ENCODE data around the gene INPP4B.

The INPP4B gene

GRCh38 chr4:142846108-142846728, at the start of gene INPP4B:
Gene INPP4B, minus strand, starts transcription at chr4:142846301.
- H3K27me3 ChIP-seq (ENCODE audit: control insufficient read depth, insufficient read depth, low read length) = no peaks in the 10 kb centered on the region
- no peak within 1 kb of the TSS for H3K9ac ChIP-seq
- no peaks in the 10 kb centered on the region for H3K4me1 ChIP-seq

GRCh38 chr4:142893012-142893411, 46.9 kb upstream of the INPP4B start:
- H2AFZ ChIP-seq = no peak overlapping the region
- no peak for TF ChIP-seq CTCF (IDR thresholded peaks at IDR 0.05)
- no peak overlapping the region for H3K27ac ChIP-seq
- H3K79me2 ChIP-seq = no peaks in the 10 kb centered on the region
- H3K9ac ChIP-seq = no peak overlapping the region
- H3K27me3 ChIP-seq (ENCODE audit: control insufficient read depth, insufficient read depth, low read length) = no peaks in the 10 kb centered on the region
- no peaks in the 10 kb centered on the region for H3K4me1 ChIP-seq
- H3K4me2 ChIP-seq (ENCODE audit: low read length) = no peak overlapping the region
- H3K9me3 ChIP-seq (ENCODE audit: control insufficient read depth, low read length) = no peaks in the 10 kb centered on the region
- no peaks in the 10 kb centered on the region for H3K36me3 ChIP-seq (ENCODE audit: control insufficient read depth, insufficient read depth, low read length)
- no peak overlapping the region for H3K4me3 ChIP-seq (ENCODE audit: low read depth, low read length)

More at GRCh38 chr4:142846108-142846728, at the start of gene INPP4B:
- Histone ChIP-seq H3K9me3 (ENCODE audit: control insufficient read depth, low read length) (no peaks in the 10 kb centered on the region), H3K79me2 (no peaks in the 10 kb centered on the region), H2AFZ (peak within 1 kb of the TSS; percentile 69), H3K27ac (no peak within 1 kb of the TSS), H3K4me2 (ENCODE audit: low read length) (peak within 1 kb of the TSS; percentile 95), H3K36me3 (ENCODE audit: control insufficient read depth, insufficient read depth, low read length) (no peaks in the 10 kb centered on the region), H3K4me3 (ENCODE audit: low read depth, low read length) (peak within 1 kb of the TSS; percentile 51)
- no peak for TF ChIP-seq CTCF (IDR thresholded peaks at IDR 0.05)

GRCh38 chr4:142886566-142886965, 40.5 kb upstream of the INPP4B start:
- Histone ChIP-seq H3K27ac (no peak overlapping the region), H3K4me3 (ENCODE audit: low read depth, low read length) (no peak overlapping the region), H3K27me3 (ENCODE audit: control insufficient read depth, insufficient read depth, low read length) (no peaks in the 10 kb centered on the region), H3K4me1 (no peaks in the 10 kb centered on the region), H3K36me3 (ENCODE audit: control insufficient read depth, insufficient read depth, low read length) (no peaks in the 10 kb centered on the region), H3K9me3 (ENCODE audit: control insufficient read depth, low read length) (no peaks in the 10 kb centered on the region), H3K4me2 (ENCODE audit: low read length) (no peak overlapping the region), H3K9ac (no peak overlapping the region), H2AFZ (no peak overlapping the region), H3K79me2 (no peaks in the 10 kb centered on the region)
- no peak for TF ChIP-seq CTCF (IDR thresholded peaks at IDR 0.05)

- no peak for TF ChIP-seq CTCF (IDR thresholded peaks at IDR 0.05)
- H3K4me1 ChIP-seq = no peaks in the 10 kb centered on the region
Measured at GRCh38 chr4:142883040-142883832, 37.1 kb upstream of the INPP4B start.

More at GRCh38 chr4:142883040-142883832, 37.1 kb upstream of the INPP4B start:
- no peaks in the 10 kb centered on the region for H3K36me3 ChIP-seq (ENCODE audit: control insufficient read depth, insufficient read depth, low read length)
- H3K27ac ChIP-seq = no peak overlapping the region
- H3K4me2 ChIP-seq (ENCODE audit: low read length) = peak overlapping the region; percentile 9
- no peaks in the 10 kb centered on the region for H3K79me2 ChIP-seq
- H3K9me3 ChIP-seq (ENCODE audit: control insufficient read depth, low read length) = no peaks in the 10 kb centered on the region
- no peak overlapping the region for H3K9ac ChIP-seq
- no peak overlapping the region for H3K4me3 ChIP-seq (ENCODE audit: low read depth, low read length)
- no peaks in the 10 kb centered on the region for H3K27me3 ChIP-seq (ENCODE audit: control insufficient read depth, insufficient read depth, low read length)
- no peak overlapping the region for H2AFZ ChIP-seq

Data from parathyroid adenoma (tissue), 2 donors.